Type B pancreatic cell (in vitro differentiated cells): ENCODE results near the gene MLIP. TPM values are rescaled to one million over a fixed set of nuclear protein-coding genes. Genes with fewer than 3 reads are reported as not detected.
"Not testable (repeated sequence)": the region's sequence is repeated elsewhere in the genome, so short reads cannot be mapped to it uniquely, and the experiment has no call there.

Source experiments
- DNase-seq: peaks from one replicate; pipeline ENCODE4 v3.0.0; 2021; ENCODE audit warnings: mixed read lengths; ENCODE audit not compliant: unreplicated experiment; ENCODE audit errors: extremely low spot score
- H3K27ac Mint-ChIP-seq: 2 replicates; pipeline ENCODE4 v1.8.0; 2021; ENCODE audit warnings: mild to moderate bottlenecking, mixed read lengths
- H3K27me3 Mint-ChIP-seq: 2 replicates; pipeline ENCODE4 v1.8.0; 2021; ENCODE audit warnings: mixed read lengths
- H3K36me3 Mint-ChIP-seq: 2 replicates; pipeline ENCODE4 v1.8.0; 2021; ENCODE audit warnings: mixed read lengths
- H3K4me1 Mint-ChIP-seq: one replicate; pipeline ENCODE4 v1.8.0; 2021; ENCODE audit warnings: mixed read lengths; ENCODE audit not compliant: unreplicated experiment
- H3K4me3 Mint-ChIP-seq: 2 replicates; pipeline ENCODE4 v1.8.0; 2021; ENCODE audit warnings: mild to moderate bottlenecking, mixed read lengths
- H3K9me3 Mint-ChIP-seq: 2 replicates; pipeline ENCODE4 v1.8.0; 2021; ENCODE audit warnings: mixed read lengths
- total RNA-seq: library from RNA; stranded (reverse); gene quantifications from 2 replicates; pipeline ENCODE4 v1.2.1, GENCODE V29; 2021; ENCODE audit warnings: low replicate concordance
- TF ChIP-seq, protein P1 (sequence below): fragments of 200-600 bp; sonication (generic); conservative IDR thresholded peaks from 2 replicates; pipeline ENCODE4 v1.5.0; 2021; ENCODE audit warnings: antibody characterized with exemption, mild to moderate bottlenecking

Gene MLIP
- total RNA-seq, 1 donor from 2014 or later: 0.43 TPM

DNA sequence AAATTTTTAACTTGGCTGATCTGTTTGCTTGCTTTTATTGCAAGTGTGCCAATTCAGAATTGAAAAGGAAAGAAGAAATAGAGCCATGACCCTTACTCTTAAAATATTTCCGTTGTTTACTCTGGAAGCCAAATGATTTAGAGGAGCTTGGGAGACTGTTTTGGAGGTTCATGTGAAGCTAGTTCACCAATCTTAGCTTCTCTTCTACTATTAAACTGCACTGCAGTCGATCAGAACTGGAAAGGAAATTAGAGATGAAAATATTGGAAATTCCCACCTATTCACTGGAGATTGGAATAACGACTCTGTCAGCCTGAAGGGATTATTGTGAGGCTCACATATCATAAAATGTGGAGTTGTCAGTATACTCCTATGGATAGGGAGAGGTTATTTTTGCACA, 81.8 kb downstream of the MLIP start:
- H3K4me3 Mint-ChIP-seq: no peak overlapping the region
- no peak for DNase-seq
- no peaks in the 10 kb centered on the region for H3K36me3 Mint-ChIP-seq
- TF ChIP-seq, protein P1, sequence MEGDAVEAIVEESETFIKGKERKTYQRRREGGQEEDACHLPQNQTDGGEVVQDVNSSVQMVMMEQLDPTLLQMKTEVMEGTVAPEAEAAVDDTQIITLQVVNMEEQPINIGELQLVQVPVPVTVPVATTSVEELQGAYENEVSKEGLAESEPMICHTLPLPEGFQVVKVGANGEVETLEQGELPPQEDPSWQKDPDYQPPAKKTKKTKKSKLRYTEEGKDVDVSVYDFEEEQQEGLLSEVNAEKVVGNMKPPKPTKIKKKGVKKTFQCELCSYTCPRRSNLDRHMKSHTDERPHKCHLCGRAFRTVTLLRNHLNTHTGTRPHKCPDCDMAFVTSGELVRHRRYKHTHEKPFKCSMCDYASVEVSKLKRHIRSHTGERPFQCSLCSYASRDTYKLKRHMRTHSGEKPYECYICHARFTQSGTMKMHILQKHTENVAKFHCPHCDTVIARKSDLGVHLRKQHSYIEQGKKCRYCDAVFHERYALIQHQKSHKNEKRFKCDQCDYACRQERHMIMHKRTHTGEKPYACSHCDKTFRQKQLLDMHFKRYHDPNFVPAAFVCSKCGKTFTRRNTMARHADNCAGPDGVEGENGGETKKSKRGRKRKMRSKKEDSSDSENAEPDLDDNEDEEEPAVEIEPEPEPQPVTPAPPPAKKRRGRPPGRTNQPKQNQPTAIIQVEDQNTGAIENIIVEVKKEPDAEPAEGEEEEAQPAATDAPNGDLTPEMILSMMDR: no peak
- H3K4me1 Mint-ChIP-seq: no peaks in the 10 kb centered on the region
- H3K9me3 Mint-ChIP-seq: no peaks in the 10 kb centered on the region
- no peak overlapping the region for H3K27ac Mint-ChIP-seq
- H3K27me3 Mint-ChIP-seq: no peaks in the 10 kb centered on the region

DNA sequence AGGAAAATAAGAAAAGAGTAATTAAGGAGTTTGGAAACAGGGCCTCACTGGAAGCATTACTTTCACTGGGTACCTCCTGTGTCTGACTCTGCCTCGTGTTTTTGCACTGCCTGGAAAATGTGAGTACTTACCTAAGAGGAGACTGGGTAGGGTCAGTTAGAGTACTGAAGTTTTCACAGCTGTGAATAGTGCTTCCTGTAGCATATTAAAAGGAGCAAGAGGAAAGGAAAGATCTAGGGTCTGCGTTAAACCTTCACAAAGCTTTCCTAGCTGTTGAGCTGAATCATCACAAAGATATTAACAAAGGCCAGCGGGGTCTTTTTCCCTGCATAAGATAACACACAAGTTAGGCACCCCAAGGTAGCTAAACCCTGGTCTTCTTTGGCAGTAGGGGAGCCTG, 82.3 kb downstream of the MLIP start:
- H3K27ac Mint-ChIP-seq: no peak overlapping the region
- no peaks in the 10 kb centered on the region for H3K36me3 Mint-ChIP-seq
- DNase-seq: no peak
- no peaks in the 10 kb centered on the region for H3K4me1 Mint-ChIP-seq
- TF ChIP-seq, protein P1: no peak
- H3K9me3 Mint-ChIP-seq: no peaks in the 10 kb centered on the region
- H3K27me3 Mint-ChIP-seq: no peaks in the 10 kb centered on the region
- no peak overlapping the region for H3K4me3 Mint-ChIP-seq

DNA sequence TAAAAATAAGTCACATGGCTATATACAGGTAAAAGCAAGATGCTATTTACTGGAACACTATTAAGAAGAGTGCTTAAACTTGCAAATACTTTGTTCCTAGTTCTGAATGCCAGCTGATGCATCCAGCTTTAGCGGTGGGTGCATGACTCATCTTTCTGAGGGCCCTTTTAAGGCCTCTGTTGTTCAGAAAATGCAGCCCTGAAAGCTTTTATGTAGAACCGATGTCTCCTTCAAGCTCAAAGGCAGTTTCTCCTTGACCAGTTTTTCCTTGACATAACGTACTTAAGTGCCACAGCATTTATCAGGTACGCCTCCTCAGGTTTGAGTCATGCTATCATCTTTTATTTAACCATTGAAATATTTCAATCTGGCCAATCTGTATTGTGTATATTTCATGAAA, 82.8 kb downstream of the MLIP start:
- Mint-ChIP-seq H3K36me3 (no peaks in the 10 kb centered on the region), H3K4me1 (no peaks in the 10 kb centered on the region), H3K27ac (no peak overlapping the region), H3K4me3 (no peak overlapping the region), H3K27me3 (no peaks in the 10 kb centered on the region), H3K9me3 (no peaks in the 10 kb centered on the region)
- no peak for DNase-seq
- TF ChIP-seq, protein P1: no peak

DNA sequence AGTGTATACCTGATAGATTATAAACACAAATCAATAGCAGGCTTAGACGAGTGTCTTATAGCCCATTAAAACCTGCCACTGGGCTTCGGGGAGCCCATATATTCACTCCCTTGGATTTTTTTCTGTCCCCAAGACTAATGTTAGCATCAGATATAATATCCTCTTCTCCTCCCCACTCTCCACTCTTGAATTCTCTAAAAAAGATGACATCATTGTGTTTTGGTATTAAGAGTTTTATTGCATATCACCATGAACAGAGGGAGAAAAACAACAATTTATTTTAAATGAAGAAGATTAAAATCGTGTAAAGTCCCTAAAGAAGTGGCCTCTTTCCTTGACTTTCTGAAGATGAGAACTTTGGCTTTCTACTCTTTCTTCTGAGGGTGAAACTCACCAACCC, 84.4 kb downstream of the MLIP start:
- TF ChIP-seq, protein P1: no peak
- Mint-ChIP-seq H3K27me3 (no peaks in the 10 kb centered on the region), H3K9me3 (no peaks in the 10 kb centered on the region), H3K36me3 (no peaks in the 10 kb centered on the region), H3K4me3 (no peak overlapping the region), H3K4me1 (no peaks in the 10 kb centered on the region), H3K27ac (no peak overlapping the region)
- DNase-seq: no peak

DNA sequence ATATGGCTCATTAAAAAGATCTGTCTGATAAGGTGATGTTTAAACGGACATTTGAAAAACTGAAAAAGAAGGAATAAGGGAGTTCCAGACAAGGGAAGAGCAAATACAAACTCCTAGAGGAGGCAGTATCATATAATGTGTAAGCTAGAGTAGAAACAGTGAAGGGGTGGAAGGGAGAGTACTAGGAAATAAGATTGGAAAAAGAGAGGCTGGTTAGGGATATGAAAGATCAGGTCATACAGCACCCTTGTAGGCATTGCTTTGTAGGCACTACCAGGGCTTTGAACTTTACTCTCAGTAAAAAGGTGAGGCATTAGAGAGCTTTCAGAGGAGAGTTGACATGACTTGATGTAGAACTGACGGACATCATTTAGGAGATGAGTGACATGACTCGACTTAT, 85.7 kb downstream of the MLIP start:
- no peak for DNase-seq
- Mint-ChIP-seq H3K4me3 (no peak overlapping the region), H3K27me3 (no peaks in the 10 kb centered on the region), H3K4me1 (no peaks in the 10 kb centered on the region), H3K27ac (no peak overlapping the region), H3K9me3 (no peaks in the 10 kb centered on the region), H3K36me3 (no peaks in the 10 kb centered on the region)
- TF ChIP-seq, protein P1: no peak

DNA sequence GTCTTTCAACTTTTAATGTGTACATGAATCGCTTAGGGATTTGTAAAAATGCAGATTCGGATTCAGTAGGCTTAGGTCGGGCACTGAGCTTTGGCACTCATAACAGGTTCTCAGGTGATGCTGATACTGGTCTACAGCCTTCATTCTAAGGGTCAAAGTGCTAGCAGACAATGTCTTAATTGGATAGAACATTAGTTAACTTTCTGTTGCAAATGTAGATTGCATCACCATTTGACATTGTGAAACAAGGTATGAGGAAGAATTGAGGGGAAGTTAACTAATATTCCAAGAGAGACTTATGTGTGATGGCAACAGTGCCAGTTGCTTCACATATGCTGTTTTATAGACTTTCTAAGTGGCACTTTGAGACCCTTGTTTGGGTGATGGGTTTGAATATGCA, 86.9 kb downstream of the MLIP start:
- Mint-ChIP-seq H3K9me3 (no peaks in the 10 kb centered on the region), H3K4me3 (no peak overlapping the region), H3K4me1 (no peaks in the 10 kb centered on the region), H3K27me3 (no peaks in the 10 kb centered on the region), H3K27ac (no peak overlapping the region), H3K36me3 (no peaks in the 10 kb centered on the region)
- TF ChIP-seq, protein P1: no peak
- DNase-seq: no peak

DNA sequence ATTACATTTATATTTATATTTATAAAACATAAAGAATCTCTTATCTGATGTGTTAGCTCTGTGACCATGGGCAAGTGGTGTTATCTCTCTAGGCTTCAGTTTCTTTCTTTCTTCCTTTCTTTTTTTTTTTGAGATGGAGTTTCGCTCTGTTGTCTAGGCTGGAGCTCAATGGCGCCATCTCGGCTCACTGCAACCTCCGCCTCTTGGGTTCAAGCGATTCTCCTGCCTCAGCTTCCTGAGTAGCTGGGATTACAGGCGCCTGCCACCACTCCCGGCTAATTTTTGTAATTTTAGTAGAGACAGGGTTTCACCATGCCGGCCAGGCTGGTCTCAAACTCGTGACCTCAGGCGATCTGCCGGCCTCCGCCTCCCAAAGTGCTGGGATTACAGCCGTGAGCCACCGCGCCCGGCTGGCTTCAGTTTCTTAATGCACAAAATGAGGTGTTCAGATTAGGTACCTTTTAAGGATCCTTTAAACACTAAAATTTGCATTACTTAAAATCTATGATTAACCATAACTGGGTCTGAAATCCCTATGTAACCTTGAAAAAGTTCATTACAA, 92.3 kb downstream of the MLIP start:
- H3K9me3 Mint-ChIP-seq, H3K4me3 Mint-ChIP-seq: not testable (repeated sequence)

More for the DNA sequence above, 92.3 kb downstream of the MLIP start:
- H3K27ac Mint-ChIP-seq, DNase-seq, H3K36me3 Mint-ChIP-seq, H3K27me3 Mint-ChIP-seq, H3K4me1 Mint-ChIP-seq: not testable (repeated sequence)
